SW480 (cell line): Measurements from ENCODE around the gene NUDT11.
A peak's percentile ranks its signal among the peaks of the same experiment; 100 is the strongest.
"Not testable (repeated sequence)": the region's sequence is repeated elsewhere in the genome, so short reads cannot be mapped to it uniquely, and the experiment has no call there.

Experiments
- DNase-seq: peaks from one replicate; pipeline ENCODE4 v3.0.0-alpha.2; 2016; ENCODE audit warnings: low spot score

NUDT11 gene

GRCh38 chrX:51496501-51497291 is at the start of gene NUDT11:
TSS of gene NUDT11 (minus strand) at chrX:51496592. CDS start at chrX:51496444, 148 bp downstream.
- peak; percentile 40 for DNase-seq

GRCh38 chrX:51520393-51520792 is 24.0 kb upstream of the NUDT11 start:
- no peak for DNase-seq

DNA sequence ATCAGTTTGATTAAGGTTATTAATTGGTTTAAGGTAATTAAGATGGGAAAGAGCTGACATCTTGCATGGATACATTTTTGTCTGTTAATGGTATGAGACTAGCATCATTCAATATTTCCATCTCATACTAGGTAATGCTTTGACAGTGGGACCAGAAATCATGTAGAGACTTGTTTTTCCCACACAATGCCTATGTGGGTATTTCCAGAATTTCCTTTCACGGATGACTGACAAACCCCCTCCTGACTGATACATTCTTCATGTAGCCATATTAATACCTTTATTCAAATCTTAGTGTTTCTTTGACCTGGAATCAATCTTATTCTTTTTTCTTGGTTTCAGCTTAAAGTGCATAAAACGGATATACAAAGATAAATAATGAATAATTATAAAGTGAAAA is 22.7 kb upstream of the NUDT11 start:
- not testable (repeated sequence) for DNase-seq

GRCh38 chrX:51507551-51507950 is 11.2 kb upstream of the NUDT11 start:
- DNase-seq = no peak

- DNase-seq = not testable (repeated sequence)
These were observed 497 bp downstream of the NUDT11 start for GRCh38 chrX:51495701-51496488.

GRCh38 chrX:51494409-51494808 is 2.0 kb downstream of the NUDT11 start:
- no peak for DNase-seq

DNA sequence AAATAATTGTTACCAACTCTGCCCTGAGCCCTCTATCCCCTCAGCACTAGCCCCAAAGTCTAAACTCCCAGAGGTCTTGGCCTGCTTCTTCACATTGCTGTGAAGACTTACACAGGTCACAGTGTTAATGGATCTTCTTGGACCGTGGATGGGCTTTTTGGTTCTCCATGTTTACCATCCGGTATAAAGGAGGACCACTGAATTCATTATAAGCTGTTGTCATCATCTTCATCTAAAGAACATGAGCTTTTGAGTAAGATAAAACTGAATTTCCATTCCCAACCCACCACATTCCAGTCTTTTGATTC is 8.5 kb downstream of the NUDT11 start:
- DNase-seq = no peak

GRCh38 chrX:51484616-51485015 is 11.8 kb downstream of the NUDT11 start:
- no peak for DNase-seq

DNA sequence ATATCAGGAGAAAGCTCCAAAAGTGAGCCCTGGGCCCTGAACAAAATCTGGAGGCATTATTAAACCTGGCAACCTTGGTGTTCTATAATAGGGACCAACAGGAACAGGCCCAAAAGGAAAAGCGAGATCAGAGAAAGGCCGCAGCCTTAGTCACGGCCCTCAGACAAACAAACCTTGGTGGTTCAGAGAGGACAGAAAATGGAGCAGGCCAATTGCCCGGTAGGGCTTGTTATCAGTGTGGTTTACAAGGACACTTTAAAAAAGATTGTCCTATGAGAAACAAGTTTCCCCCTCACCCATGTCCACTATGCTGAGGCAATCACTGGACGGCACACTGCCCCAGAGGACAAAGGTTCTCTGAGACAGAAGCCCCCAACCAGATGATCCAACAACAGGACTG is 14.0 kb downstream of the NUDT11 start:
- DNase-seq = not testable (repeated sequence)

GRCh38 chrX:51476930-51477329 is 19.5 kb downstream of the NUDT11 start:
- no peak for DNase-seq

DNA sequence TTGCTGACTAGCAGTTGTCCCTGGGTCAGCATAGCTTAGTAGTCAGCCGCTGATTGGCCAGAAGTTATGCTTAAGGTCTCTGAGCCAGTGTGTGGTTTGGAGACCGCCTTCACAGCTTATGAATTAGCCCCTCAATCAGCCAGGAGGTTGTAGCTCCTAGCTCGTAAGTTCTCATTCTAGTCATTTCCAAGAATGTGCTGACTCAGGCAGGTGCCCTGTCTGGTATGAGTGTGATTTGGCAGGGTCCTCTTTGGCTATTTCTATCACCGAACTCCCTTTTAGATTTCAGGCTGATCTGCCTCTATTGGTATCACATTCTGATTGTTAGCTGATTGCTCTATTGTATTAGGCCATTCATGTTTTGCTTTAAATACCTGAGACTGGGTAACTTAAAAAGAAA is 33.1 kb downstream of the NUDT11 start:
- DNase-seq = no peak

DNA sequence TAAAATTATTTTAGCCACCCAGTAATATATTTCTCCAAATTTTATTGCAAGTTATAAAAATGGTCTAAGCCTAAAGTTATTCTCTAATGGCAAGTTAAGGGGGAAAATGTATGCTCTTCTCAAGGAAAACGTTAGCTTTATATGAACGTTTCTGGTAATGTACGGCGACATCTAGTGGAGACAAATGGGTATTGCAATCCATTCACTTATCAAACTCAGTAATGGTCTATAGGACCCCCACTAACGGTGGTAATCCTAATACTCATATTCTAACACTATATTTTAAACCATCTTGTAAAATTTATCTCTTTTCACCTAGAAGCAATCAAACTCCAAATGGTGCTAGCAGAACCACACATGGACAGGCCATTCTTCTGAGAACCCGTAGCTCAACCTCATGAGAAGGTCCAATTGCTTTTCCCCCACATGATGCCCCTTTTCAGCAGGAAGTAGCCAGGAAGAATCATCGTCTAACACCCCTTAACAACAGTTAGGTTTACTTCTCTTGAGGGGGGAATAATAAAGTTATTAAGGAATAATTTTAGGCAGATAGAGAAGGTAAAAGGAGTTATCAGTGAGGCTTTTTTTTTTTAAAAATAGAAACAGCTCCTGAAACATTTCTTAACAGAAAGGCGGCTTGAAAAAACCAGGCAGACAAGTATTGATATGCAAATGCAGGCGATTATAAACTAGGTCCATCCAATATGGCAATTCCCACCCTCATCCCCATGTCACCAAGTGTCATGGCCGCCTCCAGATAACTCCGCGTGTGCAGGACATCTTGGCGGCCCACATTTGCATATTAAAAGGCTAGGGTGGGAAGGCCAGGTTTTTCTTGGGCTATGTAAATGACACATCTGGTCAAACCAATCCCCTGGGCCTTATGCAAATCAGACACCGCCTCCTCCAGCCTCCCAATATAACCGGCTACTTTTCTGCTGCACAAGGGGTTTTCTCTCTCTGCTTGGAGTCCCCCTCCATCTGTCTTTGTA is 35.0 kb downstream of the NUDT11 start:
- DNase-seq = peak; percentile 18

- peak; percentile 8 for DNase-seq
These were observed 37.3 kb downstream of the NUDT11 start for GRCh38 chrX:51459125-51459524.

DNA sequence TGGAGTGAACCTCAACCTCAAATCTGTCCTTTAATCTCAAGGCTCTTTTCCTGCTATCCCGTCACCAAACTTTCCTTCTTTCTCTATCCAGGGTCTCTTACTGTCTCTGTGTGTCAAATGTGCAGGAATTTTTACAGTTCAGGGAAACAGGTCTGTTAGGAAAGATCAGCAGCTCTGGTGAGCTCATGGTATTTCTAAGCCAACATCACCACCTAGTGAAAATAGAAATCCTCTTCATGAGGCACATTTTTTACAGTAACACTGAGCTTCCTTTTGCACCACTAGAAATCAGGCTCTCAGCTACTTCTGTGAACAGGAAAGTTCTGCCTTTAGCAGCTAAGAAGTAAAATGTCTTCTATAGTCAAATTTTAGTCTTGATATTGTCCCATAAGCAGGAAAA is 39.6 kb downstream of the NUDT11 start:
- peak; percentile 18 for DNase-seq

GRCh38 chrX:51456246-51456645 is 40.1 kb downstream of the NUDT11 start:
- no peak for DNase-seq

- DNase-seq = no peak
These were observed 56.0 kb downstream of the NUDT11 start for GRCh38 chrX:51440365-51440764.
